HEK293 (cell line): ENCODE measurements around the gene DDTL.
"Not testable (repeated sequence)": the region's sequence is repeated elsewhere in the genome, so short reads cannot be mapped to it uniquely, and the experiment has no call there.

Experiments
- CTCF ChIA-PET: fragments of 350-600 bp; formaldehyde crosslinking; extraction: SDS; loops from one replicate; lab custom pipeline; 2021; ENCODE audit warnings: antibody characterized with exemption; lab: Yijun Ruan, JAX
- POLR2A ChIA-PET: fragments of 300-600 bp; formaldehyde crosslinking; extraction: SDS; loops from one replicate; lab custom pipeline; 2020; ENCODE audit warnings: antibody characterized with exemption, inconsistent platforms; lab: Yijun Ruan, JAX
- H3K27ac ChIP-seq: fragments of 200-500 bp; sonication (Bioruptor generic); 2 replicates; pipeline ENCODE4 v1.5.1; 2014; ENCODE audit warnings: low read depth, low read length, control low read depth, inconsistent platforms; ENCODE audit errors: extremely low read depth
- H3K36me3 ChIP-seq, 2 experiments: fragments of 200-500 bp in 1 of 2; sonication (Bioruptor generic) in 1 of 2; 1 replicate in 1 of 2; 2 replicates in 1 of 2; pipeline ENCODE4 v1.5.1; 2014 to 2017; ENCODE audit warnings: inconsistent platforms in 2 of 2, low read length in 2 of 2; ENCODE audit not compliant: control insufficient read depth in 2 of 2, insufficient read depth in 1 of 2
- H3K4me1 ChIP-seq: fragments of 200-500 bp; sonication (Bioruptor generic); 2 replicates; pipeline ENCODE4 v1.5.1; 2014; ENCODE audit warnings: mild to moderate bottlenecking, low read length, inconsistent platforms; ENCODE audit not compliant: control insufficient read depth, insufficient read depth
- H3K4me3 ChIP-seq: 2 replicates; pipeline ENCODE4 v1.5.1; 2011; ENCODE audit warnings: low read depth, mild to moderate bottlenecking, control low read depth, low read length, moderate library complexity
- H3K9me3 ChIP-seq: fragments of 200-500 bp; sonication (Bioruptor generic); 2 replicates; pipeline ENCODE4 v1.5.1; 2014; ENCODE audit warnings: low read depth, low read length, inconsistent platforms; ENCODE audit not compliant: control insufficient read depth, insufficient read depth
- GLI4 ChIP-seq: fragments of 450-650 bp; formaldehyde crosslinking; IDR thresholded peaks from 2 replicates; pipeline ENCODE4 v1.5.1; 2016; ENCODE audit warnings: missing biosample characterization, missing genetic modification characterization
- OSR2 ChIP-seq: fragments of 450-650 bp; formaldehyde crosslinking; IDR thresholded peaks from 2 replicates; pipeline ENCODE4 v1.5.1; 2016; ENCODE audit warnings: missing biosample characterization, missing genetic modification characterization
- ZNF114 ChIP-seq: fragments of 450-650 bp; formaldehyde crosslinking; IDR thresholded peaks from 2 replicates; pipeline ENCODE4 v1.5.0; 2017; ENCODE audit warnings: missing biosample characterization, missing genetic modification characterization
- ZNF155 ChIP-seq: fragments of 450-650 bp; formaldehyde crosslinking; IDR thresholded peaks from 2 replicates; pipeline ENCODE4 v1.5.1; 2016; ENCODE audit warnings: missing biosample characterization, missing genetic modification characterization
- ZNF2 ChIP-seq: fragments of 450-650 bp; formaldehyde crosslinking; IDR thresholded peaks from 2 replicates; pipeline ENCODE4 v1.5.1; 2016; ENCODE audit warnings: missing biosample characterization, missing genetic modification characterization
- ZNF274 ChIP-seq, 2 experiments: fragments of 200-500 bp in 1 of 2; fragments of 450-650 bp in 1 of 2; sonication (Bioruptor generic) in 1 of 2; formaldehyde crosslinking in 1 of 2; IDR thresholded peaks; 2 replicates each; pipeline versions ENCODE4 v1.5.1 to v1.6.1; 2014 to 2016; ENCODE audit warnings: borderline replicate concordance in 1 of 2, inconsistent platforms in 1 of 2, low read length in 1 of 2, missing biosample characterization in 1 of 2, missing genetic modification characterization in 1 of 2
- ZNF341 ChIP-seq: fragments of 450-650 bp; formaldehyde crosslinking; IDR thresholded peaks from 2 replicates; pipeline ENCODE4; 2016; ENCODE audit warnings: low read depth, missing biosample characterization, missing genetic modification characterization
- ZNF423 ChIP-seq: fragments of 450-650 bp; formaldehyde crosslinking; IDR thresholded peaks from 2 replicates; pipeline ENCODE4 v1.5.1; 2016; ENCODE audit warnings: missing biosample characterization, missing genetic modification characterization
- ZNF701 ChIP-seq: fragments of 450-650 bp; formaldehyde crosslinking; IDR thresholded peaks from 2 replicates; pipeline ENCODE4 v1.5.1; 2016; ENCODE audit warnings: missing biosample characterization, missing genetic modification characterization
- ZNF76 ChIP-seq: fragments of 450-650 bp; formaldehyde crosslinking; IDR thresholded peaks from 2 replicates; pipeline ENCODE4; 2016; ENCODE audit warnings: low read depth, missing biosample characterization, missing genetic modification characterization, borderline replicate concordance
- TF ChIP-seq, protein P1 (sequence below): fragments of 450-650 bp; formaldehyde crosslinking; IDR thresholded peaks from 2 replicates; pipeline ENCODE4 v1.5.1; 2017; ENCODE audit warnings: missing biosample characterization, missing genetic modification characterization
- TF ChIP-seq, protein P2 (sequence below): fragments of 450-650 bp; formaldehyde crosslinking; IDR thresholded peaks from 2 replicates; pipeline ENCODE4 v1.5.1; 2016; ENCODE audit warnings: missing biosample characterization, missing genetic modification characterization, borderline replicate concordance
- TF ChIP-seq, protein P3 (sequence below): fragments of 450-650 bp; formaldehyde crosslinking; IDR thresholded peaks from 2 replicates; pipeline ENCODE4 v1.5.1; 2016; ENCODE audit warnings: missing biosample characterization, missing genetic modification characterization
- TF ChIP-seq, protein P4 (sequence below): sonication (generic); formaldehyde crosslinking; IDR thresholded peaks from 2 replicates; pipeline ENCODE4 v1.8.1; 2022; ENCODE audit warnings: mild to moderate bottlenecking, moderate library complexity, missing genetic modification reagents

DDTL gene

DNA sequence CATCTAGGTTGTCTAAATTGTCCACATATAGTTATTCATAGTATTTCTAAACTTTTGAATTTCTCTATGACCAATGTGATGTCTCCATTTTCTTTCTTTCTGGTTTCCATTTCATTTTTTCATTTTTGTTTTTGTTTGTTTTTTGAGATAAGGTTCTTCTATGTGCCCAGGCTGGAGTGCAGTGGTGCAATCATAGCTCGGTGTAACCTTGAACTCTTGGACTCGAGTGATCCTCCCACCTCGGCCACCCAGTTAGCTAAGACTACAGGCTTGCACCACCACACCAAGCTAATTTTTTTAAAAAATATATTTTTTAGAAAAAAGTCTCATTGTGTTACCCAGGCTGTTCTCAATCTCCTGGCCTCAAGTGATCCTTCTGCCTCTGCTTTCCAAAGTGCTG is 30.4 kb downstream of the DDTL start:
- TF ChIP-seq, protein P1, sequence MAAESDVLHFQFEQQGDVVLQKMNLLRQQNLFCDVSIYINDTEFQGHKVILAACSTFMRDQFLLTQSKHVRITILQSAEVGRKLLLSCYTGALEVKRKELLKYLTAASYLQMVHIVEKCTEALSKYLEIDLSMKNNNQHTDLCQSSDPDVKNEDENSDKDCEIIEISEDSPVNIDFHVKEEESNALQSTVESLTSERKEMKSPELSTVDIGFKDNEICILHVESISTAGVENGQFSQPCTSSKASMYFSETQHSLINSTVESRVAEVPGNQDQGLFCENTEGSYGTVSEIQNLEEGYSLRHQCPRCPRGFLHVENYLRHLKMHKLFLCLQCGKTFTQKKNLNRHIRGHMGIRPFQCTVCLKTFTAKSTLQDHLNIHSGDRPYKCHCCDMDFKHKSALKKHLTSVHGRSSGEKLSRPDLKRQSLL (tag by site-specific recombination): no peak
- TF ChIP-seq GLI4 (tag by site-specific recombination) (no peak), ZNF423 (tag by site-specific recombination) (no peak), ZNF274 (IDR thresholded peaks at IDR 0.05; ENCODE audit: low read length) (no peak), ZNF274 (tag by site-specific recombination; IDR thresholded peaks at IDR 0.05; ENCODE audit: borderline replicate concordance) (no peak), ZNF114 (tag by site-specific recombination) (no peak), ZNF155 (tag by site-specific recombination) (no peak), ZNF76 (tag by site-specific recombination) (no peak), ZNF341 (no peak), ZNF2 (tag by site-specific recombination) (no peak), ZNF701 (tag by site-specific recombination) (no peak), OSR2 (no peak)
- TF ChIP-seq, protein P2, sequence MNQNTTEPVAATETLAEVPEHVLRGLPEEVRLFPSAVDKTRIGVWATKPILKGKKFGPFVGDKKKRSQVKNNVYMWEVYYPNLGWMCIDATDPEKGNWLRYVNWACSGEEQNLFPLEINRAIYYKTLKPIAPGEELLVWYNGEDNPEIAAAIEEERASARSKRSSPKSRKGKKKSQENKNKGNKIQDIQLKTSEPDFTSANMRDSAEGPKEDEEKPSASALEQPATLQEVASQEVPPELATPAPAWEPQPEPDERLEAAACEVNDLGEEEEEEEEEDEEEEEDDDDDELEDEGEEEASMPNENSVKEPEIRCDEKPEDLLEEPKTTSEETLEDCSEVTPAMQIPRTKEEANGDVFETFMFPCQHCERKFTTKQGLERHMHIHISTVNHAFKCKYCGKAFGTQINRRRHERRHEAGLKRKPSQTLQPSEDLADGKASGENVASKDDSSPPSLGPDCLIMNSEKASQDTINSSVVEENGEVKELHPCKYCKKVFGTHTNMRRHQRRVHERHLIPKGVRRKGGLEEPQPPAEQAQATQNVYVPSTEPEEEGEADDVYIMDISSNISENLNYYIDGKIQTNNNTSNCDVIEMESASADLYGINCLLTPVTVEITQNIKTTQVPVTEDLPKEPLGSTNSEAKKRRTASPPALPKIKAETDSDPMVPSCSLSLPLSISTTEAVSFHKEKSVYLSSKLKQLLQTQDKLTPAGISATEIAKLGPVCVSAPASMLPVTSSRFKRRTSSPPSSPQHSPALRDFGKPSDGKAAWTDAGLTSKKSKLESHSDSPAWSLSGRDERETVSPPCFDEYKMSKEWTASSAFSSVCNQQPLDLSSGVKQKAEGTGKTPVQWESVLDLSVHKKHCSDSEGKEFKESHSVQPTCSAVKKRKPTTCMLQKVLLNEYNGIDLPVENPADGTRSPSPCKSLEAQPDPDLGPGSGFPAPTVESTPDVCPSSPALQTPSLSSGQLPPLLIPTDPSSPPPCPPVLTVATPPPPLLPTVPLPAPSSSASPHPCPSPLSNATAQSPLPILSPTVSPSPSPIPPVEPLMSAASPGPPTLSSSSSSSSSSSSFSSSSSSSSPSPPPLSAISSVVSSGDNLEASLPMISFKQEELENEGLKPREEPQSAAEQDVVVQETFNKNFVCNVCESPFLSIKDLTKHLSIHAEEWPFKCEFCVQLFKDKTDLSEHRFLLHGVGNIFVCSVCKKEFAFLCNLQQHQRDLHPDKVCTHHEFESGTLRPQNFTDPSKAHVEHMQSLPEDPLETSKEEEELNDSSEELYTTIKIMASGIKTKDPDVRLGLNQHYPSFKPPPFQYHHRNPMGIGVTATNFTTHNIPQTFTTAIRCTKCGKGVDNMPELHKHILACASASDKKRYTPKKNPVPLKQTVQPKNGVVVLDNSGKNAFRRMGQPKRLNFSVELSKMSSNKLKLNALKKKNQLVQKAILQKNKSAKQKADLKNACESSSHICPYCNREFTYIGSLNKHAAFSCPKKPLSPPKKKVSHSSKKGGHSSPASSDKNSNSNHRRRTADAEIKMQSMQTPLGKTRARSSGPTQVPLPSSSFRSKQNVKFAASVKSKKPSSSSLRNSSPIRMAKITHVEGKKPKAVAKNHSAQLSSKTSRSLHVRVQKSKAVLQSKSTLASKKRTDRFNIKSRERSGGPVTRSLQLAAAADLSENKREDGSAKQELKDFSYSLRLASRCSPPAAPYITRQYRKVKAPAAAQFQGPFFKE (tag by site-specific recombination): no peak
- TF ChIP-seq, protein P3, sequence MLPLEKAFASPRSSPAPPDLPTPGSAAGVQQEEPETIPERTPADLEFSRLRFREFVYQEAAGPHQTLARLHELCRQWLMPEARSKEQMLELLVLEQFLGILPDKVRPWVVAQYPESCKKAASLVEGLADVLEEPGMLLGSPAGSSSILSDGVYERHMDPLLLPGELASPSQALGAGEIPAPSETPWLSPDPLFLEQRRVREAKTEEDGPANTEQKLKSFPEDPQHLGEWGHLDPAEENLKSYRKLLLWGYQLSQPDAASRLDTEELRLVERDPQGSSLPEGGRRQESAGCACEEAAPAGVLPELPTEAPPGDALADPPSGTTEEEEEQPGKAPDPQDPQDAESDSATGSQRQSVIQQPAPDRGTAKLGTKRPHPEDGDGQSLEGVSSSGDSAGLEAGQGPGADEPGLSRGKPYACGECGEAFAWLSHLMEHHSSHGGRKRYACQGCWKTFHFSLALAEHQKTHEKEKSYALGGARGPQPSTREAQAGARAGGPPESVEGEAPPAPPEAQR: no peak
- TF ChIP-seq, protein P4, sequence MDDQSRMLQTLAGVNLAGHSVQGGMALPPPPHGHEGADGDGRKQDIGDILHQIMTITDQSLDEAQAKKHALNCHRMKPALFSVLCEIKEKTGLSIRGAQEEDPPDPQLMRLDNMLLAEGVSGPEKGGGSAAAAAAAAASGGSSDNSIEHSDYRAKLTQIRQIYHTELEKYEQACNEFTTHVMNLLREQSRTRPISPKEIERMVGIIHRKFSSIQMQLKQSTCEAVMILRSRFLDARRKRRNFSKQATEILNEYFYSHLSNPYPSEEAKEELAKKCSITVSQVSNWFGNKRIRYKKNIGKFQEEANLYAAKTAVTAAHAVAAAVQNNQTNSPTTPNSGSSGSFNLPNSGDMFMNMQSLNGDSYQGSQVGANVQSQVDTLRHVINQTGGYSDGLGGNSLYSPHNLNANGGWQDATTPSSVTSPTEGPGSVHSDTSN (CRISPR knock-in tag): no peak
- POLR2A ChIA-PET: no interaction called here

DNA sequence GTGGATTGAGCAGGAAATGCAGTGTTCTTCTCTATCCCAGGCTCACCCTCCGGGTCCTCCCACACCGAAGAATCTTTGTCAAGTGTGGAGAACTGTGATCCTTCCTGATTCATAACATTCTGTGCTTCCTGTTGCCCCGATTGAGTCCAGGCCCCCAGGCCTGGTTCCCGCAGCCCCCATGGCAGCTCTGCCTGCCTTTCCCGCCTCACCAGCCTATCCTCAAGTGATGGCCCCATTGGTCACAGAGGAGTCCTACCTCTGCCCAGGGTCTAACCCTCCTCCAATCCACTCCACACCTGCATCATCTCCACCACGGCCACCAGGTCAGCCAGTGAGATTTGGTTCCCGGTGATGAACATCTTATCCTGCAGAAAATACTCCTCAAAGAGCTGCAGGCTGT is 33.1 kb downstream of the DDTL start:
- H3K4me1 ChIP-seq, H3K36me3 ChIP-seq, CTCF ChIA-PET, H3K27ac ChIP-seq, H3K9me3 ChIP-seq, H3K4me3 ChIP-seq, POLR2A ChIA-PET: not testable (repeated sequence)

More for the DNA sequence above, 30.4 kb downstream of the DDTL start:
- CTCF ChIA-PET: no interaction called here
- H3K36me3 ChIP-seq: no peaks in the 10 kb centered on the region
- no peaks in the 10 kb centered on the region for H3K4me1 ChIP-seq
- H3K9me3 ChIP-seq: no peaks in the 10 kb centered on the region
- H3K4me3 ChIP-seq: no peak overlapping the region
- H3K27ac ChIP-seq: no peak overlapping the region
